ENCODE data around the gene ABCB10. TPM values are rescaled to one million over a fixed set of nuclear protein-coding genes. Genes with fewer than 3 reads are reported as not detected.

The ABCB10 gene
- total RNA-seq, 2 donors from 2014 or later: 25.0 to 27.7 TPM

DNA sequence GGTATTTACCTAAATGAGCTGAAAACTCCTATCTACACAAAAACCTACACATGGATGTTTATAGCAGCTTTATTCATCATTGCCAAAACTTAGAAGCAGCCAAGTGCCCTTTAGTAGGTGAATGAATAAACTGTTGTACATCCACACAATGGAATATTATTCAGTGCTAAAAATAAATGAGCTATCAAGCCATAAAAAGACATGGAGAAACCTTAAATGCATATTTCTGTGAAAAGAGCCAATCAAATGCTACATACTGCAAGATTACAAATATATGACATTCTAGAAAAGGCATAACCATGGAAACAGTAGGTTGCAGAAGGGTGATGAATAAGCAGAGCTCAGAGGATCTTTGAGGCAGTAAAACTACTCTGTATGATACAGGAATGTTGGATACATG, 23.3 kb downstream of the ABCB10 start:
- H3K36me3 ChIP-seq: peaks cover 45% of the 10 kb centered on the region

GRCh38 chr1:229531326-229531725, 27.2 kb downstream of the ABCB10 start:
- ATAC-seq (ENCODE audit: insufficient number of reproducible peaks, low FRiP score, low read depth) (no peak), DNase-seq (ENCODE audit: low spot score) (no peak)
- H3K4me3 ChIP-seq: no peak overlapping the region
- no peak overlapping the region for H3K27ac ChIP-seq
- no peak for TF ChIP-seq CTCF (IDR thresholded peaks at IDR 0.05)
- H3K4me1 ChIP-seq (ENCODE audit: control insufficient read depth in 1 of 2, low read depth in 2 of 2): no peaks in the 10 kb centered on the region
- H3K9me3 ChIP-seq: no peaks in the 10 kb centered on the region
- peaks cover 36% of the 10 kb centered on the region for H3K36me3 ChIP-seq
- no peaks in the 10 kb centered on the region for H3K27me3 ChIP-seq (replicated peaks; ENCODE audit: insufficient read depth)

More for the DNA sequence above, 23.3 kb downstream of the ABCB10 start:
- Histone ChIP-seq H3K4me1 (ENCODE audit: control insufficient read depth in 1 of 2, low read depth in 2 of 2) (no peaks in the 10 kb centered on the region), H3K27me3 (replicated peaks; ENCODE audit: insufficient read depth) (no peaks in the 10 kb centered on the region), H3K9me3 (no peaks in the 10 kb centered on the region), H3K27ac (no peak overlapping the region), H3K4me3 (no peak overlapping the region)
- ATAC-seq (ENCODE audit: insufficient number of reproducible peaks, low FRiP score, low read depth) (no peak), DNase-seq (ENCODE audit: low spot score) (no peak)
- TF ChIP-seq CTCF (IDR thresholded peaks at IDR 0.05): no peak

DNA sequence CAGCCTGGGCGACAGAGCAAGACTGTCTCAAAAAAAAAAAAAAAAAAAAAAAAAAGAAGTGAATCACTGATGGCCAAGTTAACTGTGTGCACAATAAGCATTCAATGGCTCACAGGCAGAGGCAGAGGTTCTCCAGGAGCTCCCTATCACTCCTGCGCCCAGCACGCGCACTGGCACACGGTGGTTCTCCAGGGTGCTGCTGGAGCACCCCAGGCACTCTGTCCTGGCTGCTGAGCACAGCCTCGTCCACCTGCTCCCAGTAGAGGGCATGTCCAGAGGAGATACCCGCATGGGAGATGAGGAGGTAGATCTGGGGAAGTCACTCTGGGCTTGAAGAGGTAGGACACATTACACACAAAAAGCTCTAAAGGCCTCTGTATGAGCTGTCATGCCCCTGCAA, 28.9 kb downstream of the ABCB10 start:
- ATAC-seq (ENCODE audit: insufficient number of reproducible peaks, low FRiP score, low read depth) (no peak), DNase-seq (ENCODE audit: low spot score) (no peak)
- Histone ChIP-seq H3K9me3 (no peaks in the 10 kb centered on the region), H3K27ac (no peak overlapping the region), H3K27me3 (replicated peaks; ENCODE audit: insufficient read depth) (no peaks in the 10 kb centered on the region), H3K4me3 (no peak overlapping the region), H3K36me3 (peaks cover 49% of the 10 kb centered on the region), H3K4me1 (ENCODE audit: control insufficient read depth in 1 of 2, low read depth in 2 of 2) (no peaks in the 10 kb centered on the region)
- no peak for TF ChIP-seq CTCF (IDR thresholded peaks at IDR 0.05)

GRCh38 chr1:229526695-229527094, 31.8 kb downstream of the ABCB10 start:
- ATAC-seq (ENCODE audit: insufficient number of reproducible peaks, low FRiP score, low read depth): no peak
- H3K36me3 ChIP-seq: peaks cover 39% of the 10 kb centered on the region
- TF ChIP-seq CTCF (IDR thresholded peaks at IDR 0.05): no peak

GRCh38 chr1:229523052-229523451, 35.5 kb downstream of the ABCB10 start:
- no peak overlapping the region for H3K4me3 ChIP-seq
- peaks cover 21% of the 10 kb centered on the region for H3K36me3 ChIP-seq
- H3K4me1 ChIP-seq (ENCODE audit: control insufficient read depth in 1 of 2, low read depth in 2 of 2): peaks cover 0 to 15% of the 10 kb centered on the region in 2 donors
- no peaks in the 10 kb centered on the region for H3K9me3 ChIP-seq
- no peak for ATAC-seq (ENCODE audit: insufficient number of reproducible peaks, low FRiP score, low read depth)
- H3K27me3 ChIP-seq (replicated peaks; ENCODE audit: insufficient read depth): no peaks in the 10 kb centered on the region
- peak overlapping the region; percentile 21 to 38 for H3K27ac ChIP-seq
- DNase-seq (ENCODE audit: low spot score): no peak
- TF ChIP-seq CTCF (IDR thresholded peaks at IDR 0.05): no peak

More at GRCh38 chr1:229526695-229527094, 31.8 kb downstream of the ABCB10 start:
- Histone ChIP-seq H3K27ac (no peak overlapping the region), H3K9me3 (no peaks in the 10 kb centered on the region), H3K27me3 (replicated peaks; ENCODE audit: insufficient read depth) (no peaks in the 10 kb centered on the region), H3K4me1 (ENCODE audit: control insufficient read depth in 1 of 2, low read depth in 2 of 2) (peaks cover 0 to 15% of the 10 kb centered on the region in 2 donors), H3K4me3 (no peak overlapping the region)
- no peak for DNase-seq (ENCODE audit: low spot score)

All from thoracic aorta (tissue), 2 donors.